BJ (cell line): Measurements from ENCODE around the gene RAP1GAP. TPM values are rescaled to one million over a fixed set of nuclear protein-coding genes. Genes with fewer than 3 reads are reported as not detected.

Experiments used
- CTCF ChIA-PET: fragments of 350-600 bp; formaldehyde crosslinking; extraction: SDS; loops from one replicate; lab custom pipeline; 2021; ENCODE audit warnings: antibody characterized with exemption, inconsistent platforms; lab: Yijun Ruan, JAX
- POLR2A ChIA-PET: fragments of 300-600 bp; sonication (Branson Sonifier 250); formaldehyde crosslinking; extraction: SDS; loops from one replicate; lab custom pipeline; 2021; ENCODE audit warnings: antibody characterized with exemption; lab: Charles Lee
- DNase-seq: peaks from one replicate; pipeline ENCODE4 v3.0.0-alpha.2; 2011; ENCODE audit warnings: low read depth
- H3K27me3 ChIP-seq: 2 replicates; pipeline ENCODE4 v1.6.0; 2011; ENCODE audit warnings: low read length; ENCODE audit not compliant: control insufficient read depth, insufficient read depth
- H3K36me3 ChIP-seq: 2 replicates; pipeline ENCODE4 v1.5.1; 2011; ENCODE audit warnings: low read length; ENCODE audit not compliant: control insufficient read depth, insufficient read depth
- H3K4me3 ChIP-seq: 2 replicates; pipeline ENCODE4 v1.5.1; 2011; ENCODE audit warnings: low read depth, mild to moderate bottlenecking, control low read depth, low read length
- polyA plus RNA-seq: library from polyadenylated mRNA; depleted of rRNA; stranded (reverse); fragments of >200 nt; gene quantifications from 2 replicates; pipeline ENCODE4 v1.2.3, GENCODE V29; 2011
- TF ChIP-seq, protein P1 (sequence below): IDR thresholded peaks from 2 replicates; pipeline ENCODE4 v1.5.1; 2011; ENCODE audit warnings: low read depth, mild to moderate bottlenecking, control low read depth, inconsistent platforms, low read length, moderate library complexity; ENCODE audit not compliant: insufficient read depth

The RAP1GAP gene
- polyA plus RNA-seq, 1 experiment = 0.16 TPM

DNA sequence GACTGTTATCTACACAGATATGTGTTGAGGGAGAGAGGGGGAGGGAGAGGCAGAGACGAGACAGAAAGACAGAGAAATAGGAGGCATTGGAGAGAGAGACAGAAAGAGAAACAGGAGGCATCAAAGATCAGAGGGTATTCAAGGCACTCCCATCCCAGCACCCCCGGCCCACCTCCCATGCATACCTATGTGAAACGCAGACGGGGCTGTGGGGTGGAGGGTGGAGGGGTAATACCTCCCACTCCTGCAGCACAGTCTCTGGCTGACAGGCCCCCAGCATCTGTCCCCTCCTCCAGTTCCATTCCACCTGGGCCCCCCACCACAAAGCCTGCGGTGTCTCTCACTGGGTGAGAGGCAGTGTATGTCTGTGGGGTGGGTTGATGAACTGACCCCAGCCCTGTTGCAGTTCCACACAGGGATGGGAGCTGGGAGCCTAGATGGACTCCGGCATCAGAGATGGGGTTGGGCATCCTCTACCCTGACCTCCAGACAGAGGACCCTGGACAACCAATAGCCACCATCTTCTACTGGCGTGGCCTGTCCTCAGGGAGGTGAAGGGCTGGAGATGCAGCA is 49.7 kb downstream of the RAP1GAP start:
- POLR2A ChIA-PET = no interaction called here
- CTCF ChIA-PET = interaction anchor here (0.7 to 1.3 kb wide), 2 partner anchors 113 to 888 kb away, joined by 4 read pairs; no protein-coding TSS in a partner anchor
- Histone ChIP-seq H3K27me3 (peaks cover 8% of the 10 kb centered on the region; the same call in 1 of the 2 replicates), H3K36me3 (no peaks in the 10 kb centered on the region), H3K4me3 (no peak overlapping the region)
- TF ChIP-seq, protein P1, sequence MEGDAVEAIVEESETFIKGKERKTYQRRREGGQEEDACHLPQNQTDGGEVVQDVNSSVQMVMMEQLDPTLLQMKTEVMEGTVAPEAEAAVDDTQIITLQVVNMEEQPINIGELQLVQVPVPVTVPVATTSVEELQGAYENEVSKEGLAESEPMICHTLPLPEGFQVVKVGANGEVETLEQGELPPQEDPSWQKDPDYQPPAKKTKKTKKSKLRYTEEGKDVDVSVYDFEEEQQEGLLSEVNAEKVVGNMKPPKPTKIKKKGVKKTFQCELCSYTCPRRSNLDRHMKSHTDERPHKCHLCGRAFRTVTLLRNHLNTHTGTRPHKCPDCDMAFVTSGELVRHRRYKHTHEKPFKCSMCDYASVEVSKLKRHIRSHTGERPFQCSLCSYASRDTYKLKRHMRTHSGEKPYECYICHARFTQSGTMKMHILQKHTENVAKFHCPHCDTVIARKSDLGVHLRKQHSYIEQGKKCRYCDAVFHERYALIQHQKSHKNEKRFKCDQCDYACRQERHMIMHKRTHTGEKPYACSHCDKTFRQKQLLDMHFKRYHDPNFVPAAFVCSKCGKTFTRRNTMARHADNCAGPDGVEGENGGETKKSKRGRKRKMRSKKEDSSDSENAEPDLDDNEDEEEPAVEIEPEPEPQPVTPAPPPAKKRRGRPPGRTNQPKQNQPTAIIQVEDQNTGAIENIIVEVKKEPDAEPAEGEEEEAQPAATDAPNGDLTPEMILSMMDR = no peak
- no peak for DNase-seq

- H3K36me3 ChIP-seq = no peaks in the 10 kb centered on the region
- no peak for DNase-seq
- no peak overlapping the region for H3K4me3 ChIP-seq
- H3K27me3 ChIP-seq = peaks cover 9% of the 10 kb centered on the region; the same call in 1 of the 2 replicates
- POLR2A ChIA-PET = no interaction called here
- TF ChIP-seq, protein P1 = no peak
- CTCF ChIA-PET = interaction anchor here (0.7 kb wide), 1 partner anchor 889 kb away, joined by 4 read pairs; no protein-coding TSS in a partner anchor
Measured at GRCh38 chr1:21618561-21619374, 50.4 kb downstream of the RAP1GAP start.

DNA sequence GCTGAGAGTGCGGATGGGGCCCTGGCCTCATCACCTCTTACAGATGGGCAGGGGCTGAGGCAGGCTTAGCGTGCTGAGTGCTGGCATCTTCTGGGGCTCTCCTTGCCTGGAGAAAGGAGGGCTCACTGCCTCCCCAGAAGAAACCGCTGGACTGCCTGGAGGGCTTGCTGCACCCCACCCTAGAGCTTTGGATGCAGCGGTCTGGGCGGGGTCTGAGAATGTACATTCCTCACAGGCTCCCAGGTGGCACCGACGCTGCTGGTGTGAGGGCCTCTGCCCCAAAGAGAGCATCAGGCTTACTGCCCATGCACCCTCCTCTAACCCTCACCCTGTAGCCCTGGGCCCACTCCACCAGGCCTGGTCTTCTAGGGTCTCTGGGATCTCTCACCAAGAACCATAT is 51.1 kb downstream of the RAP1GAP start:
- DNase-seq = no peak
- H3K27me3 ChIP-seq = peaks cover 9% of the 10 kb centered on the region; the same call in 1 of the 2 replicates
- H3K4me3 ChIP-seq = no peak overlapping the region
- ChIA-PET POLR2A (no interaction called here), CTCF (no interaction called here)
- TF ChIP-seq, protein P1 = no peak
- no peaks in the 10 kb centered on the region for H3K36me3 ChIP-seq

DNA sequence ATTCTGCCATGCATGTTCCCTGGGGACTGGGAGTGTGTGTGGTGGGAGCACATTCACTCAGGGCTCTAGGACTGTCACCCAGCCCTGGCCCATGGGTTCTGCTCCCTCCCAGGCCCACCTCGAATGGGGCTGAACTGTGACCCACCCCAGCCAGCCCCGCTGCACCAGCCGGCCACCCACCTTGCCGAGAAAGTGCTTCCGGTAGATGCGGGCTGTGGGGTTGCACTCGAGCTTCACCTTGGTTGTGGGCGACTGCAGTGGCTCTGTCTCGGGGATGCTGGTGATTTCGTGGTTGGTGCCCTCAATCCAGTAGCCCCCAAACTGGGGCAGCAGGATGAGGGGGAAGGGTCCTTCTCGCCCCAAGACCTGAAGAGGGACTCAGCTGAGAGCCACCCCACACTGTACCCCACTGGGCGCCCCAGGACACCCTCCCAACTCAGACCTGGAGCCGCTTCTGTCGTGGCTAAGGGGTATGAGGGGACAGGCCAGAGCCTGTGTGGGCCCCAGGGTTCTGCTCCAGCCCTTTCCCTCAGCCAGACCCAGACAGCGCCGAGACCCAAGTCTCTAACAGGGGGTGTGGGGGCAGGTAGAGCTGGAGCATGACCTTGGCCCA is 51.9 kb downstream of the RAP1GAP start:
- CTCF ChIA-PET = no interaction called here
- POLR2A ChIA-PET = no interaction called here

More for the DNA sequence above, 51.9 kb downstream of the RAP1GAP start:
- Histone ChIP-seq H3K27me3 (peaks cover 14% of the 10 kb centered on the region), H3K36me3 (no peaks in the 10 kb centered on the region), H3K4me3 (no peak overlapping the region)
- DNase-seq = no peak
- TF ChIP-seq, protein P1 = no peak
